Gastrocnemius medialis (tissue), 4 donors: ENCODE measurements around the gene CDC14A. TPM values are rescaled to one million over a fixed set of nuclear protein-coding genes. Genes with fewer than 3 reads are reported as not detected.

Source experiments
- ATAC-seq, 2 donors: fragments of 150-250 bp; one replicate each; pipeline ENCODE4 v1.9.1; 2016
- DNase-seq, 2 donors: peaks; one replicate each; pipeline ENCODE4 v3.0.0-alpha.2; 2019
- H3K27ac ChIP-seq, 4 donors: fragments of 200-600 bp; sonication (generic); 1 replicate in 1 of 4; 2 replicates in 3 of 4; pipeline ENCODE4 v1.5.1; 2016 to 2018; ENCODE audit warnings: mild to moderate bottlenecking in 2 of 4, moderate library complexity in 1 of 4
- H3K27me3 ChIP-seq, 3 donors: fragments of 200-600 bp; sonication (generic) in 2 of 3; 1 replicate in 1 of 3; 2 replicates in 2 of 3; pipeline versions ENCODE4 v1.5.1 to v1.6.0; 2016 to 2019; ENCODE audit warnings: mild to moderate bottlenecking in 1 of 3, moderate library complexity in 1 of 3
- H3K36me3 ChIP-seq, 2 donors: fragments of 200-600 bp; sonication (generic) in 1 of 2; one replicate each; pipeline ENCODE4 v1.5.1; 2017 to 2018
- H3K4me1 ChIP-seq, 2 donors: fragments of 200-600 bp; sonication (generic) in 1 of 2; one replicate each; pipeline ENCODE4 v1.5.1; 2016 to 2017; ENCODE audit warnings: mild to moderate bottlenecking in 2 of 2
- H3K4me3 ChIP-seq, 4 donors: fragments of 200-600 bp; sonication (generic) in 3 of 4; 1 replicate in 1 of 4; 2 replicates in 3 of 4; pipeline ENCODE4 v1.5.1; 2016 to 2019; ENCODE audit warnings: mild to moderate bottlenecking in 2 of 4
- H3K9me3 ChIP-seq, 3 donors: fragments of 200-600 bp; sonication (generic) in 2 of 3; 1 replicate in 1 of 3; 2 replicates in 2 of 3; pipeline ENCODE4 v1.5.1; 2016 to 2019
- CTCF ChIP-seq, 5 experiments: fragments of 450-650 bp in 3 of 5; fragments of 200-600 bp in 2 of 5; sonication (generic) in 2 of 5; IDR thresholded peaks in 4 of 5; conservative IDR thresholded peaks in 1 of 5; 1 replicate in 4 of 5; 2 replicates in 1 of 5; pipeline ENCODE4 v1.5.1; 2016 to 2019; ENCODE audit warnings: antibody characterized with exemption in 5 of 5, mild to moderate bottlenecking in 3 of 5, moderate library complexity in 3 of 5
- POLR2A ChIP-seq, 2 donors: fragments of 450-650 bp; IDR thresholded peaks; one replicate each; pipeline ENCODE4 v1.6.1; 2017; ENCODE audit warnings: antibody characterized with exemption in 2 of 2, mild to moderate bottlenecking in 2 of 2, moderate library complexity in 2 of 2
- in situ Hi-C, 4 donors: fragments of 200-750 bp; cut with MboI; loops; one replicate each; pipeline versions ENCODE4 v1.15.0 to v1.8.0; 2017; ENCODE audit warnings: low sequenced_read_pairs in 4 of 4
- intact Hi-C: fragments of 100-400 bp; cut with DNase I; formaldehyde crosslinking; loops from one replicate; pipeline ENCODE4 v1.15.1; 2023; ENCODE audit warnings: low total_unique reads
- total RNA-seq, 4 donors: library from RNA; depleted of rRNA; stranded (reverse); fragments of >200 nt; gene quantifications; one replicate each; pipeline versions ENCODE4 v1.1.0 to v1.2.3, GENCODE V29; 2016

Gene CDC14A
- total RNA-seq, 4 donors from 2014 or later, result 2.1 to 10.0 (median 6.0) TPM

- Histone ChIP-seq H3K4me3 (peak overlapping the region; percentile 94 to 98 (median 96)), H3K27me3 (no peaks in the 10 kb centered on the region), H3K9me3 (no peaks in the 10 kb centered on the region), H3K36me3 (no peaks in the 10 kb centered on the region), H3K4me1 (peaks cover 17 to 20% of the 10 kb centered on the region in 2 donors), H3K27ac (peak overlapping the region; percentile 84 to 91 (median 88))
- in situ Hi-C loops, result loop anchor here in 1 of 4 donors (25.0 kb wide), 1 partner anchor 534 kb away; the partner anchor contains the start of genes EXTL2 and SLC30A7
- intact Hi-C loops, result loop anchor here (2.0 to 5.0 kb wide), 6 partner anchors 30 to 544 kb away; partner anchors contain the start of genes LRRC39 and SLC30A7
- ATAC-seq (peak in 1 of 2 donors; percentile 1), DNase-seq (peak in 1 of 2 donors; percentile 26)
- TF ChIP-seq CTCF (IDR thresholded peaks at IDR 0.05 in 4 of 5, conservative IDR thresholded peaks at IDR 0.05 in 1 of 5), result no peak
- TF ChIP-seq POLR2A (IDR thresholded peaks at IDR 0.05), result no peak
These were observed 930 bp downstream of the CDC14A start for GRCh38 chr1:100353071-100353801.

- H3K4me1 ChIP-seq, result peaks cover 17 to 20% of the 10 kb centered on the region in 2 donors
- ATAC-seq (no peak), DNase-seq (no peak)
- no peaks in the 10 kb centered on the region for H3K9me3 ChIP-seq
- H3K27ac ChIP-seq, result peak overlapping the region in 2 of 4 donors; percentile 0 to 91
- peak overlapping the region; percentile 94 to 98 (median 96) for H3K4me3 ChIP-seq
- intact Hi-C loops, result loop anchor here (2.0 to 5.0 kb wide), 6 partner anchors 31 to 543 kb away; partner anchors contain the start of genes LRRC39 and SLC30A7
- no peak for TF ChIP-seq POLR2A (IDR thresholded peaks at IDR 0.05)
- no peak for TF ChIP-seq CTCF (IDR thresholded peaks at IDR 0.05 in 4 of 5, conservative IDR thresholded peaks at IDR 0.05 in 1 of 5)
- in situ Hi-C loops, result loop anchor here in 1 of 4 donors (25.0 kb wide), 1 partner anchor 533 kb away; the partner anchor contains the start of genes EXTL2 and SLC30A7
- no peaks in the 10 kb centered on the region for H3K36me3 ChIP-seq
- no peaks in the 10 kb centered on the region for H3K27me3 ChIP-seq
These were observed 1.7 kb downstream of the CDC14A start for GRCh38 chr1:100353988-100354387.

GRCh38 chr1:100354971-100355394 is 2.7 kb downstream of the CDC14A start:
- Histone ChIP-seq H3K9me3 (no peaks in the 10 kb centered on the region), H3K4me1 (peaks cover 17 to 20% of the 10 kb centered on the region in 2 donors), H3K27me3 (no peaks in the 10 kb centered on the region), H3K4me3 (peak overlapping the region in 1 of 4 donors; percentile 95), H3K36me3 (no peaks in the 10 kb centered on the region), H3K27ac (no peak overlapping the region)
- DNase-seq, result no peak
- intact Hi-C loops, result loop anchor here (5.0 kb wide), 5 partner anchors 102 to 542 kb away; partner anchors contain the start of genes LRRC39 and SLC30A7
- ATAC-seq, result no peak
- in situ Hi-C loops, result loop anchor here in 1 of 4 donors (25.0 kb wide), 1 partner anchor 532 kb away; the partner anchor contains the start of genes EXTL2 and SLC30A7
- no peak for TF ChIP-seq POLR2A (IDR thresholded peaks at IDR 0.05)
- TF ChIP-seq CTCF (IDR thresholded peaks at IDR 0.05 in 4 of 5, conservative IDR thresholded peaks at IDR 0.05 in 1 of 5), result no peak

- intact Hi-C loops, result no loop called here
These were observed 5.9 kb downstream of the CDC14A start for GRCh38 chr1:100358210-100358609.

More at GRCh38 chr1:100358210-100358609, 5.9 kb downstream of the CDC14A start:
- H3K9me3 ChIP-seq, result no peaks in the 10 kb centered on the region
- no peaks in the 10 kb centered on the region for H3K36me3 ChIP-seq
- no peak overlapping the region for H3K4me3 ChIP-seq
- TF ChIP-seq CTCF (IDR thresholded peaks at IDR 0.05 in 4 of 5, conservative IDR thresholded peaks at IDR 0.05 in 1 of 5) (no peak), POLR2A (IDR thresholded peaks at IDR 0.05) (no peak)
- ATAC-seq (no peak), DNase-seq (no peak)
- H3K27ac ChIP-seq, result peak overlapping the region in 3 of 4 donors; percentile 16 to 29 (median 20)
- H3K27me3 ChIP-seq, result no peaks in the 10 kb centered on the region
- H3K4me1 ChIP-seq, result peaks cover 13 to 26% of the 10 kb centered on the region in 2 donors
- in situ Hi-C loops, result loop anchor here in 1 of 4 donors (25.0 kb wide), 1 partner anchor 529 kb away; the partner anchor contains the start of genes EXTL2 and SLC30A7
